NCI-H2227 (cell line): ENCODE data around the gene CHCT1.
"Not testable (repeated sequence)": the region's sequence is repeated elsewhere in the genome, so short reads cannot be mapped to it uniquely, and the experiment has no call there.

Experiments used
- DNase-seq: peaks from one replicate; lab custom pipeline; 2025; ENCODE audit not compliant: unreplicated experiment; lab: John Stamatoyannopoulos, UW

Gene CHCT1

GRCh38 chr17:60398227-60398959 is 23.9 kb upstream of the CHCT1 start:
- DNase-seq, result no peak

GRCh38 chr17:60401819-60402218 is 20.5 kb upstream of the CHCT1 start:
- no peak for DNase-seq

- DNase-seq, result no peak
These were observed 18.8 kb upstream of the CHCT1 start for GRCh38 chr17:60403523-60403810.

- no peak for DNase-seq
These were observed 18.3 kb upstream of the CHCT1 start for GRCh38 chr17:60403962-60404361.

- no peak for DNase-seq
These were observed 15.4 kb upstream of the CHCT1 start for GRCh38 chr17:60406887-60407286.

- DNase-seq, result no peak
These were observed 12.3 kb upstream of the CHCT1 start for GRCh38 chr17:60410001-60410400.

- no peak for DNase-seq
These were observed 9.6 kb upstream of the CHCT1 start for GRCh38 chr17:60412701-60413100.

GRCh38 chr17:60415146-60415545 is 7.1 kb upstream of the CHCT1 start:
- no peak for DNase-seq

GRCh38 chr17:60416368-60416925 is 5.8 kb upstream of the CHCT1 start:
- no peak for DNase-seq

- not testable (repeated sequence) for DNase-seq
These were observed 3.3 kb upstream of the CHCT1 start for GRCh38 chr17:60419003-60419402.

GRCh38 chr17:60419875-60420274 is 2.4 kb upstream of the CHCT1 start:
- DNase-seq, result not testable (repeated sequence)

GRCh38 chr17:60421273-60422161 is 772 bp upstream of the CHCT1 start:
- DNase-seq, result peak; percentile 43

- DNase-seq, result no peak
These were observed 1.6 kb downstream of the CHCT1 start for GRCh38 chr17:60423865-60424264.

GRCh38 chr17:60425626-60426025 is 3.3 kb downstream of the CHCT1 start:
- DNase-seq, result no peak

- DNase-seq, result no peak
These were observed 4.3 kb downstream of the CHCT1 start for GRCh38 chr17:60426596-60426995.

GRCh38 chr17:60428491-60428890 is 6.2 kb downstream of the CHCT1 start:
- DNase-seq, result not testable (repeated sequence)

GRCh38 chr17:60430561-60430960 is 8.3 kb downstream of the CHCT1 start:
- DNase-seq, result not testable (repeated sequence)

GRCh38 chr17:60433021-60433997 is 11.0 kb downstream of the CHCT1 start:
- DNase-seq, result not testable (repeated sequence)

- DNase-seq, result peak; percentile 90
These were observed 13.2 kb downstream of the CHCT1 start for GRCh38 chr17:60435244-60436167.

- DNase-seq, result no peak
These were observed 14.4 kb downstream of the CHCT1 start for GRCh38 chr17:60436676-60437075.
